ENCODE measurements around the gene PRUNE2. TPM values are rescaled to one million over a fixed set of nuclear protein-coding genes. Genes with fewer than 3 reads are reported as not detected.
"Not testable (repeated sequence)": the region's sequence is repeated elsewhere in the genome, so short reads cannot be mapped to it uniquely, and the experiment has no call there.

The PRUNE2 gene
- total RNA-seq, 1 experiment from 2014 or later: 2.2 TPM

DNA sequence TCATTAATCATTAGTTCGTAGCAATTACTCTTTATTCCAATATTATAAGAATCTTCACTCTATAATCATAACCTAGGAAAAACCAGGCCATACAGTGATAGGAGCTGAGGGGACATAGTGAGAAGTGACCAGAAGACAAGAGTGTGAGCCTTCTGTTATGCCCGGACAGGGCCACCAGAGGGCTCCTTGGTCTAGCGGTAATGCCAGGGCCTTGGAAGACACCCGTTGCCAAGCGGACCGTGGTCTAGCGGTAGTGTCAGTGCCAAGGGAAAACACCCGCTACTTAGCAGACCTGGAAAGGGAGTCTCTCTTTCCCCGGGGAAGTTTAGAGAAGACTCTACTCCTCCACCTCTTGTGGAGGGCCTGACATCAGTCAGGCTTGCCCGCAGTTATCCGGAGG lies 239.9 kb downstream of the PRUNE2 start:
- H3K27ac ChIP-seq; H3K36me3 ChIP-seq; H3K9me3 ChIP-seq (replicated peaks); DNase-seq (ENCODE audit: low read depth in 1 of 2, low spot score in 2 of 2); H3K27me3 ChIP-seq (replicated peaks); H3K4me3 ChIP-seq: not testable (repeated sequence)
- H3K4me1 ChIP-seq (replicated peaks): peaks cover 13% of the 10 kb centered on the region

DNA sequence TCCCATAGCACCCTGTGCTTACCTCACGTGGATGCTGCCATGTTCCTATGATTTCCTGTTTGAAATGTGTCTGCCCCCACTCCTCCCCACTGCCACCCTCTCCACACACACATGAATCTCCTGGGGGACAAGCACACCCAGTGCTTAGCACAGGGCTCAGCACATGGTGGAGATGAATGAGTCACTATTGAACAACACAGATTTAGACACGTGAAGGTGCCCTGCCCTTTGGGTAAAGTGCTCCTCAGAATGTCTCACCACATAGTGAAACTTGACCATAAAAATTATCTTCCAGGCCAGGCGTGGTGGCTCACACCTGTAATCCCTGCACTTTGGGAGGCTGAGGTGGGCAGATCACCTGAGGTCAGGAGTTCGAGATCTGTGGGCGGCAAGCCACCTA lies 240.5 kb downstream of the PRUNE2 start:
- no peaks in the 10 kb centered on the region for H3K27me3 ChIP-seq (replicated peaks)
- no peak overlapping the region for H3K4me3 ChIP-seq
- H3K4me1 ChIP-seq (replicated peaks): peaks cover 13% of the 10 kb centered on the region
- H3K9me3 ChIP-seq (replicated peaks): no peaks in the 10 kb centered on the region
- H3K36me3 ChIP-seq: no peaks in the 10 kb centered on the region
- DNase-seq (ENCODE audit: low read depth in 1 of 2, low spot score in 2 of 2): no peak
- no peak overlapping the region for H3K27ac ChIP-seq

DNA sequence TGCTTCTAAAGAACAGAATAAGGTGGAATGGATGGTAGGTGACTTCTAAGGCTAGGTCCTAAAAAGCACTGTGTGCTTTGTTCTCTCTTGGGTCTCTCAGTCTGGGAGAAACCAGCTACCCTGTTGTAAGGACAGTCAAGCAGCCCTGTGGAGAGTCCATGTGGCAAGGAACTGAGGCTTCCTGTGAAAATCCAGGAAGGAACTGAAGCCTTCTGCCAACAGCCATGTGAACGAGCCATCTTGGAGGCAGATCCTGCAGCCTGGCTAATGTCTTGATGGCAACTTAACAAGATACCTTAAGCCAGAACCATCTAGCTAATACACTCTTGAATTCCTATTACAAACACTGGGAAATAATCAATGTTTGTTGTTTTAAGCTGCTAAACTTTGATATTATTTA lies 241.8 kb downstream of the PRUNE2 start:
- Histone ChIP-seq H3K4me3 (no peak overlapping the region), H3K27me3 (replicated peaks) (no peaks in the 10 kb centered on the region), H3K36me3 (no peaks in the 10 kb centered on the region), H3K27ac (no peak overlapping the region), H3K4me1 (replicated peaks) (peaks cover 13% of the 10 kb centered on the region), H3K9me3 (replicated peaks) (no peaks in the 10 kb centered on the region)
- no peak for DNase-seq (ENCODE audit: low read depth in 1 of 2, low spot score in 2 of 2)

DNA sequence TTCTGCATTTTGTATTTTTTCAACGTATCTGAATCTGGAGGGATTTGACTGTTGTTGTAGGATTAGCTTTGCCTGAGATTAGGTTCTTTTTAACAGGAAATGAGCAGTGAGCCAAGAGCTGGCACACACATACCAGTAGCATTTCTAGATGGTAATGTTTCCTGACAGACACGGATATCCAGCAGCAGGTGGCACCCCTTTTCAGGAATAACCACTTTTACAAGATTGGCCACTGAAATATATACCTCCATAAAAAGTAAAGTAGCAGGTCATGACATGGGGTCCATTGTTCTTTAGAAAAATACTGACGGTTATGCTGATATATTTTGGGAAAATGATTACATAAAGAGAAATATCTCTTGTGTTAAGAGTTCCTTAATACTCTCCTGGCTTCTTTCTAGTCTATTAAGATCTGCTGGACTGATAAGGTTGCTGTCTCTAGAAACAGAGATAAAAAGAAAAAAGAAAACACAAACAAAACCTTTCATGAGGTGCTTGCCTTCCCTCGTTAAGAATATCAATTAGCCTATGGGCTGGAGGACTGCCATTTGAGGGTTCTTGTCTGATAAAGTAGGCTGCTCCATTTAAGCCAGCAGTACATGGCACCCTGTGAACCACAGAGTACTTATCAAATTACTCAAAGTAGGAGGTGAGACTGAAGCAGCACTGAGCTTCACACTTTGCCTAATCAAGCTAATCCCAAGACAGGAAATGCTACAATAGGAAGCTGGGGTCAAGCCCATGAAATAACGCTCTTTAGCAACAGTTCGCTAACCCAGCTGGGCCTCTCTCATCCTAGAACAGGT lies 243.2 kb downstream of the PRUNE2 start:
- no peak overlapping the region for H3K27ac ChIP-seq

DNA sequence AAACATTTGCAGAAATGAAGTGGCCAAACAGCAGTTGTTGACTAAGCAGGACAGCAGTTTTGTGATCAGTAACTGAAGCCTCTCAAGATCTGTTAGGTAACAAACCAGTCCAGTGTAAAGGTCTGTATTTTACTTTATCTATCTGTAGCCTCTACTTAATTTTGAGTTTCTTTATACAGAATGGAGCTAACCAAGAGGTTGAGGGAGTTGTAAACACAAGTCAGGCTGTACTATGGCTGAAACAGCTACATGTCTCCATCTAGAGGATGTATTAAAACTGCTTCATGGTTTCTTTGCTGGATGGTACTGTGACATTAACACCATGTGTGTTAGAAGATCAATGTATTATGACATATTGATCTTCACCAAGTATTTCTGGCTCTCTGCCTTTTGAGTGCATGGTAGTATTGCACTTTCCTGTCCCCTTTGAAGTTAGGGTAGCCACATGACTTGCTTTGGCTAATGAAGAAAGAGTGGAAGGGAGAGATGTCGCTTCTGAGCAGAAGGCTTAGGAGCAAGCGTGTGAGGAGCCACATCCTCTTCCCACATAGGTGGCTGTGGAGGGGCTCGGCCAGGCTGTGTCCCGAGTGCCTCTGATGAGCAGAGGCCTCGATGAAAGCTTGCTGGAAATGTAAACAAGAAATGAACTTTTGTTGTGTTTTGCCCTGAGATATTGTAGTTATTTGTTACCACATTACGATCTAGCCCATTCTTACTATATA lies 247.2 kb downstream of the PRUNE2 start:
- Histone ChIP-seq H3K27ac (no peak overlapping the region), H3K27me3 (replicated peaks) (no peaks in the 10 kb centered on the region), H3K4me3 (no peak overlapping the region), H3K9me3 (replicated peaks) (no peaks in the 10 kb centered on the region), H3K36me3 (no peaks in the 10 kb centered on the region), H3K4me1 (replicated peaks) (peaks cover 44% of the 10 kb centered on the region)
- peak in 1 of 2 experiments; percentile 59 for DNase-seq (ENCODE audit: low read depth in 1 of 2, low spot score in 2 of 2)

More for the DNA sequence above, 243.2 kb downstream of the PRUNE2 start:
- peaks cover 17% of the 10 kb centered on the region for H3K4me1 ChIP-seq (replicated peaks)
- H3K4me3 ChIP-seq: no peak overlapping the region
- H3K9me3 ChIP-seq (replicated peaks): no peaks in the 10 kb centered on the region
- no peaks in the 10 kb centered on the region for H3K27me3 ChIP-seq (replicated peaks)
- H3K36me3 ChIP-seq: no peaks in the 10 kb centered on the region
- DNase-seq (ENCODE audit: low read depth in 1 of 2, low spot score in 2 of 2): no peak

DNA sequence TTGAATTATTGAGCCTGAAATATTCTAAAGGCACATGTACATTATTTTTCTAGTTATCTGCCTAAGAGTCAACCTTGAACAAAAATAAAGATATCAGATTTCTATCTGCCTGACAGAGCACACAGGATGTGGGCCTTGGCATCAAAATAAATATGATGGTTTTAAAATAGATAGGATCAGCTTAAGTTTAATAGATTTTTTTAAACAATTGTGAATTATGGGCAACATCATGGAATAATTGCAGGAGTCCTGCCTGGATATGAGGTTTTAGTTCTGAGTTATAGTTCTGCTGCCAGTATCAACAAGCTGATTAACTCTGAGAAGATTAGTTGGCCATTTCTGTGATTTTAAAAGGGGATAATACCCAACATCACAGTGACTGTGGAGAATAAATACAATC lies 248.6 kb downstream of the PRUNE2 start:
- Histone ChIP-seq H3K4me1 (replicated peaks) (peaks cover 58% of the 10 kb centered on the region), H3K9me3 (replicated peaks) (no peaks in the 10 kb centered on the region), H3K4me3 (no peak overlapping the region), H3K27ac (no peak overlapping the region), H3K36me3 (no peaks in the 10 kb centered on the region), H3K27me3 (replicated peaks) (no peaks in the 10 kb centered on the region)
- DNase-seq (ENCODE audit: low read depth in 1 of 2, low spot score in 2 of 2): no peak

DNA sequence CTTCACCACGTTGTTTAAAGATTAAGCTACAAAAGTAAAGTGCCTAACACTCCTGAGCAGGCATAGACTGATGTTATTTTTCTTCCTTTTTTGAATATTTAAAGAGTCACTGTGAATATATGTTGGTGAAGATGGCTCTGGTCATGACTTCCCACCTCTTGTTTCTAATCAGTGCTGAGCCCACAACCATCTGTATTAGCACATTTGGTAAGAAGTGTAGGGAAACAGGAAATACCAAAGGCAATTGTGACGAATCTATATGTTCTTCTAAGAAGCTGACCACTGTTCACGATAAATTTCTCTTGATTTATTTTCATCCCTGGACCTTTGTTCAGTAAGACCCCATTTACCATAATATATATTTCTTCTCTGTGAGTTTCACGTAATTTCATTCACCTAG lies 249.9 kb downstream of the PRUNE2 start:
- no peak for DNase-seq (ENCODE audit: low read depth in 1 of 2, low spot score in 2 of 2)
- peak overlapping the region; percentile 96 for H3K27ac ChIP-seq

DNA sequence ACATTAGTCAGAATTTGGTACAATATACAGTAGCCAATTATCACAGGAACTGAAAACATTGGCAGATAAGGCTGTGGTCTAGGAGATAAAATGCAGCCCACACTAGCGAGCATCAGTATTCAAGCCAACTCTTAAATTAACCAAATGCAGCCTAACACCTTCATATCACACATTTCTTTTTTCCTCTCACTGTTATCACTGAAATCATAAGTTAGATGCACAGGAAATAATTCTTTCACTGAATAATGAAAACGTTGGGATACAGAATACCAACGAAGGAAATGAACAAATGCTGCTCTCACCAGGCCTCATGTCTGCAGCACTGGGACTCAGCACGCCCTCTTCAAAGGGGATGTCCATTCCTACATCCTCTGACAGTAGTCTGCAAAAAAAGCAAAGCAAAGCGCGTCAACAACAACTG lies 250.8 kb downstream of the PRUNE2 start:
- Histone ChIP-seq H3K27ac (peak overlapping the region; percentile 96), H3K27me3 (replicated peaks) (no peaks in the 10 kb centered on the region), H3K9me3 (replicated peaks) (no peaks in the 10 kb centered on the region), H3K4me3 (no peak overlapping the region), H3K36me3 (no peaks in the 10 kb centered on the region), H3K4me1 (replicated peaks) (peaks cover 78% of the 10 kb centered on the region)
- peak in 1 of 2 experiments; percentile 67 for DNase-seq (ENCODE audit: low read depth in 1 of 2, low spot score in 2 of 2)

More for the DNA sequence above, 249.9 kb downstream of the PRUNE2 start:
- H3K4me1 ChIP-seq (replicated peaks): peaks cover 71% of the 10 kb centered on the region
- H3K4me3 ChIP-seq: no peak overlapping the region
- no peaks in the 10 kb centered on the region for H3K9me3 ChIP-seq (replicated peaks)
- no peaks in the 10 kb centered on the region for H3K27me3 ChIP-seq (replicated peaks)
- H3K36me3 ChIP-seq: no peaks in the 10 kb centered on the region

DNA sequence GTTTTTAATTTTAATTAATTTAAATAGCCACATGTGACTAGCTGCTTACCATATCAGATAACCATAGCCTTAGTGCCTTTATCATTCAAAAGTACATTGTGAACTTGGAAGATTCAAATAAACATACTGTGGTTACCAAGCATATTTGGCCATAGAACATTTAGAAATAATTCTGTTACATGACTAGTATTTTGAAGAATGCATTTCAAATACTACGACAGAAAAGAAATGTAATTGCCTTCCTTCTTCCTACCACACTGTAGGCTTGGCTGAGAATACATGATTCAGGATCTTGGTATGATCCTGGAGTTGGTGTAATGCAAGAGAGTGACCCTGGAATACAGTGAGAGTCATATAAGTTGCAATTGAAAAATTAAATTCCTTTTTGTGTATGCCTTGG lies 251.3 kb downstream of the PRUNE2 start:
- peak; percentile 51 to 91 for DNase-seq (ENCODE audit: low read depth in 1 of 2, low spot score in 2 of 2)
- Histone ChIP-seq H3K4me3 (no peak overlapping the region), H3K4me1 (replicated peaks) (peaks cover 78% of the 10 kb centered on the region), H3K36me3 (no peaks in the 10 kb centered on the region), H3K9me3 (replicated peaks) (no peaks in the 10 kb centered on the region), H3K27ac (peak overlapping the region; percentile 96), H3K27me3 (replicated peaks) (no peaks in the 10 kb centered on the region)

DNA sequence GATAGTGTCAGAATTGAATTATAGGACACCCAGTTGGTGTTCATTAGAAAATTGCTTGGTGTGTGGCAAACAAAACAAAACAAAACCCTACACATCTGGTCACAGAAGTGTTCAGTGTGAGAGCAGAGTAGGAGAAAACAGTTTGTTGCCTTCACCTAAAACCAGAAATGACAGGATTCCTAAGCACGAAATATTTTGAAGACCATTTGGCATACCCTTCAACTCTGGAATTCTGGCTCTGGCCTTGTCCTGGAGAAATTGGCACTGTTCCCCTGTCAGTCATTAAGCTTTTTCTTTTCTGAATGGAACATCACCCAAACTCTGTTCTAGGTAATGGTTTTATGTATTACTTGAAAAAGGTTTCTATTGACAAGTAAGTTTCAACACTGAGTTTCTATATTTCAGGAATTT lies 251.9 kb downstream of the PRUNE2 start:
- no peaks in the 10 kb centered on the region for H3K36me3 ChIP-seq
- peaks cover 78% of the 10 kb centered on the region for H3K4me1 ChIP-seq (replicated peaks)
- H3K4me3 ChIP-seq: no peak overlapping the region
- H3K27ac ChIP-seq: peak overlapping the region; percentile 96
- no peaks in the 10 kb centered on the region for H3K27me3 ChIP-seq (replicated peaks)
- H3K9me3 ChIP-seq (replicated peaks): no peaks in the 10 kb centered on the region
- peak in 1 of 2 experiments; percentile 76 for DNase-seq (ENCODE audit: low read depth in 1 of 2, low spot score in 2 of 2)

DNA sequence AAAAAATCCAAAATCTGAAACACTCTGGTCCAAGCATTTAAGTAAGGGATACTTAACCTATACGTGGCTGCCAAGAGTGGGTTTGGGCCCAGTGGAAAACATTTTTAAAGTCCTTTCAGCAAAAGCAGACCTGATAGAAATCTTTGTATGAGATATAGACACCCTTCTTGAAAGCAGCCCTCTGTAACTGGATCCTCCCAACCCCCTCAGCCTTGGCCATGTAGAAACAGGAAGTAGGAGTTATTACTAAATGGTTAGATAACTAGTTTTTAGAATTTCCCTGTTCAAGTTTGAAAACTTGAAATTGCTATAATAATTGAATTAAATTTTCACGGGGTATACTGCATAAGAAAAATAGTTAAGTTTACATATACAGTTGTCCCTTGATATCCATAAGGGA lies 253.0 kb downstream of the PRUNE2 start:
- Histone ChIP-seq H3K27ac (peak overlapping the region; percentile 96), H3K27me3 (replicated peaks) (no peaks in the 10 kb centered on the region), H3K9me3 (replicated peaks) (no peaks in the 10 kb centered on the region), H3K4me1 (replicated peaks) (peaks cover 73% of the 10 kb centered on the region), H3K36me3 (no peaks in the 10 kb centered on the region), H3K4me3 (no peak overlapping the region)
- no peak for DNase-seq (ENCODE audit: low read depth in 1 of 2, low spot score in 2 of 2)

DNA sequence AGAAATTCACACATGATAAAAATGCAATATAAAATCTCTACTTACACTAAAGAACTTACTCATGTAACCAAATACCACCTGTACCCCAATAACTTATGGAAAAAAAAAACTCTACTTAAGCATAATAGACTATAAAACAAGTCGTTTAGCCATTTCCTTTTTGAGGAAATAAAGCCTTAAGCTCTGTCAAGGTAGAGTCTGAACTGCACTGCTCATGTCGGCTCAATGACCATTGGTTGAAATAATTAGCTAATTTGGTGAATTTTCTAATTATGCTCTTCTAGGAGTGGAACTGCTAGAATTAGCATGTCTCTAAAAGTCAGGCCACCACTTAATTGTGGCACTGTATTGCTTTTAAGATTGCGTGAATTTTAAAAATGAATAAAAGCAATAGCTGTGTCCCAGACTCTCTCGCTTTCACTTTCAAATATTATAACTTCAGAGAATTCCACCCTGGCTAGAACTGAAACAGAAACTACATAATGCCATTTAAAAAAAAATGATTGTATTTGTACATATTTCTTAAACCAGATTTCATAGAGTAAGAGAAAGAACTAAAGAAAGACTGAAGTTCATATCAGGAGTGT lies 254.7 kb downstream of the PRUNE2 start:
- Histone ChIP-seq H3K9me3 (replicated peaks) (no peaks in the 10 kb centered on the region), H3K27me3 (replicated peaks) (no peaks in the 10 kb centered on the region), H3K4me3 (no peak overlapping the region), H3K4me1 (replicated peaks) (peaks cover 57% of the 10 kb centered on the region), H3K36me3 (no peaks in the 10 kb centered on the region), H3K27ac (peak overlapping the region; percentile 51)
- peak in 1 of 2 experiments; percentile 34 for DNase-seq (ENCODE audit: low read depth in 1 of 2, low spot score in 2 of 2)

DNA sequence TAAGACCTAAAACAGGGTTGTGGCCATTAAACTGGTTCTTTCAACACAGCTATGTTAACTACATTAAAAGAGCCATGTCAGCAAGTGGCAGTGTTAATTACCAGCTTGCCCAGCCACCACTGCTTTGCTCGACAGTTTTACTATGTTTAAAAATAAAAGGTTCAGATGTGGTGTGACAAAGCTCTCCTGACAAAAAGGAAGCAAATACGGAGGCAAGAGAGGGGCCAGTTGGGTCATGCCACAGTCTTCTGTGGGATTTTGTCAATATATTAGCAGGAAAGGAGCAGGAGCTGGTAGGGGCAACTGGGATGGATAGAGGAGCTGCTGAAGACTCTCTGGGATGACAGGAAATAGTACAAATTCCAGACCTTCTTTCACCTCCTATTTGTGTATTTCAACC lies 255.2 kb downstream of the PRUNE2 start:
- no peaks in the 10 kb centered on the region for H3K9me3 ChIP-seq (replicated peaks)
- H3K4me3 ChIP-seq: no peak overlapping the region
- peaks cover 51% of the 10 kb centered on the region for H3K4me1 ChIP-seq (replicated peaks)
- no peaks in the 10 kb centered on the region for H3K36me3 ChIP-seq
- peak overlapping the region; percentile 51 for H3K27ac ChIP-seq
- no peaks in the 10 kb centered on the region for H3K27me3 ChIP-seq (replicated peaks)
- DNase-seq (ENCODE audit: low read depth in 1 of 2, low spot score in 2 of 2): peak in 1 of 2 experiments; percentile 41

DNA sequence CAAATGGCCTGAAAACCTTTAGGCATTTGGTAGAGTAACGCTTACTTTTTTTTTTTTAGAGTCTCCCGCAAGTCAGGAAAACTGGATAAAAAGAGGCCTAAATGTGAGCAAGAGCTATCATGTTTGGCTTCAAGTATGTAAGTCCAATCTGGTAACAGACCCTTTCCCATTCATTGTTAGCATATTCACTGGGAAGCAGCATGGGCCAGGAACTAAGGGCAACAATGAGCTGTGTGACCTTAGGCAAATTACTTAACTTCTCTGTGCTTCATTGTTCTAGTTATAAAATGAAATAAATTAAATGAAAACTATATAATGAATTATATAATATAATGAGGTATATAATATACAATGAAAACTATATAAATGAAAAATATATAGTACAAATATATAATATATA lies 256.0 kb downstream of the PRUNE2 start:
- no peak for DNase-seq (ENCODE audit: low read depth in 1 of 2, low spot score in 2 of 2)
- peaks cover 43% of the 10 kb centered on the region for H3K4me1 ChIP-seq (replicated peaks)
- H3K36me3 ChIP-seq: no peaks in the 10 kb centered on the region
- no peaks in the 10 kb centered on the region for H3K27me3 ChIP-seq (replicated peaks)
- H3K27ac ChIP-seq: no peak overlapping the region
- H3K4me3 ChIP-seq: no peak overlapping the region
- no peaks in the 10 kb centered on the region for H3K9me3 ChIP-seq (replicated peaks)
